Astrocyte (in vitro differentiated cells and primary cell): ENCODE data around the gene RAB37. TPM values are rescaled to one million over a fixed set of nuclear protein-coding genes. Genes with fewer than 3 reads are reported as not detected.

Experiments
- DNase-seq: peaks from one replicate; pipeline ENCODE4 v3.0.0-alpha.2; 2010; ENCODE audit warnings: low read depth
- FAIRE-seq: peaks from 2 replicates; lab custom pipeline; 2011; peaks lifted over from hg19 to GRCh38; lab: Jason Lieb, UNC
- H2AFZ ChIP-seq: 2 replicates; pipeline ENCODE4 v1.6.0; 2012; ENCODE audit warnings: low read depth, low read length, inconsistent platforms
- H3K27ac ChIP-seq: 2 replicates; pipeline ENCODE4 v1.5.1; 2011; ENCODE audit warnings: low read depth, low read length, inconsistent platforms
- H3K27me3 ChIP-seq: 2 replicates; pipeline ENCODE4 v1.6.0; 2011; ENCODE audit warnings: low read length, inconsistent platforms; ENCODE audit not compliant: insufficient read depth
- H3K36me3 ChIP-seq: 2 replicates; pipeline ENCODE4 v1.5.1; 2011; ENCODE audit warnings: low read length, inconsistent platforms; ENCODE audit not compliant: insufficient read depth
- H3K4me1 ChIP-seq: 2 replicates; pipeline ENCODE4 v1.5.1; 2011; ENCODE audit warnings: low read length, inconsistent platforms; ENCODE audit not compliant: insufficient read depth
- H3K4me2 ChIP-seq: 2 replicates; pipeline ENCODE4 v1.6.0; 2012; ENCODE audit warnings: low read length, inconsistent platforms
- H3K4me3 ChIP-seq: 2 replicates; pipeline ENCODE4 v1.5.1; 2011; ENCODE audit warnings: low read depth, mild to moderate bottlenecking, low read length, inconsistent platforms; ENCODE audit not compliant: insufficient read depth
- H3K79me2 ChIP-seq: 2 replicates; pipeline ENCODE4 v1.6.0; 2012; ENCODE audit warnings: mild to moderate bottlenecking, low read length, inconsistent platforms; ENCODE audit not compliant: insufficient read depth
- H3K9ac ChIP-seq: 2 replicates; pipeline ENCODE4 v1.6.0; 2012; ENCODE audit warnings: mild to moderate bottlenecking, low read length, inconsistent platforms
- H3K9me3 ChIP-seq: 2 replicates; pipeline ENCODE4 v1.5.1; 2012; ENCODE audit warnings: low read depth, mild to moderate bottlenecking, low read length, inconsistent platforms; ENCODE audit not compliant: insufficient read depth
- H4K20me1 ChIP-seq: 2 replicates; pipeline ENCODE4 v1.6.0; 2012; ENCODE audit warnings: low read length, inconsistent platforms; ENCODE audit not compliant: insufficient read depth
- H3K27ac Mint-ChIP-seq: one replicate; pipeline ENCODE4 v1.8.0; 2021; ENCODE audit warnings: mild to moderate bottlenecking, mixed read lengths; ENCODE audit not compliant: unreplicated experiment
- H3K27me3 Mint-ChIP-seq: one replicate; pipeline ENCODE4 v1.8.0; 2021; ENCODE audit warnings: low read depth, mixed read lengths; ENCODE audit not compliant: unreplicated experiment
- H3K36me3 Mint-ChIP-seq: one replicate; pipeline ENCODE4 v1.8.0; 2021; ENCODE audit warnings: low read depth, mixed read lengths; ENCODE audit not compliant: unreplicated experiment
- H3K4me1 Mint-ChIP-seq: one replicate; pipeline ENCODE4 v1.8.0; 2021; ENCODE audit warnings: low read depth, mixed read lengths; ENCODE audit not compliant: unreplicated experiment
- H3K4me3 Mint-ChIP-seq: one replicate; pipeline ENCODE4 v1.8.0; 2021; ENCODE audit warnings: mild to moderate bottlenecking, moderate library complexity, mixed read lengths; ENCODE audit not compliant: unreplicated experiment
- H3K9me3 Mint-ChIP-seq: one replicate; pipeline ENCODE4 v1.8.0; 2021; ENCODE audit warnings: mild to moderate bottlenecking, mixed read lengths; ENCODE audit not compliant: unreplicated experiment
- EZH2 ChIP-seq: IDR thresholded peaks from 2 replicates; pipeline ENCODE4 v1.6.1; 2012; ENCODE audit warnings: mild to moderate bottlenecking, low read length, inconsistent platforms; ENCODE audit not compliant: insufficient read depth
- total RNA-seq: library from RNA; stranded (reverse); gene quantifications from 2 replicates; pipeline ENCODE4 v1.2.1, GENCODE V29; 2021
- TF ChIP-seq, protein P1 (sequence below): IDR thresholded peaks from 2 replicates; pipeline ENCODE4 v1.5.1; 2011; ENCODE audit warnings: low read depth, mild to moderate bottlenecking, inconsistent platforms, low read length, moderate library complexity; ENCODE audit not compliant: insufficient read depth

RAB37 gene
- total RNA-seq, 1 donor from 2014 or later, result 0.77 TPM

- H3K79me2 ChIP-seq, result no peaks in the 10 kb centered on the region
- FAIRE-seq, result no peak
- no peak for TF ChIP-seq EZH2
- TF ChIP-seq, protein P1, sequence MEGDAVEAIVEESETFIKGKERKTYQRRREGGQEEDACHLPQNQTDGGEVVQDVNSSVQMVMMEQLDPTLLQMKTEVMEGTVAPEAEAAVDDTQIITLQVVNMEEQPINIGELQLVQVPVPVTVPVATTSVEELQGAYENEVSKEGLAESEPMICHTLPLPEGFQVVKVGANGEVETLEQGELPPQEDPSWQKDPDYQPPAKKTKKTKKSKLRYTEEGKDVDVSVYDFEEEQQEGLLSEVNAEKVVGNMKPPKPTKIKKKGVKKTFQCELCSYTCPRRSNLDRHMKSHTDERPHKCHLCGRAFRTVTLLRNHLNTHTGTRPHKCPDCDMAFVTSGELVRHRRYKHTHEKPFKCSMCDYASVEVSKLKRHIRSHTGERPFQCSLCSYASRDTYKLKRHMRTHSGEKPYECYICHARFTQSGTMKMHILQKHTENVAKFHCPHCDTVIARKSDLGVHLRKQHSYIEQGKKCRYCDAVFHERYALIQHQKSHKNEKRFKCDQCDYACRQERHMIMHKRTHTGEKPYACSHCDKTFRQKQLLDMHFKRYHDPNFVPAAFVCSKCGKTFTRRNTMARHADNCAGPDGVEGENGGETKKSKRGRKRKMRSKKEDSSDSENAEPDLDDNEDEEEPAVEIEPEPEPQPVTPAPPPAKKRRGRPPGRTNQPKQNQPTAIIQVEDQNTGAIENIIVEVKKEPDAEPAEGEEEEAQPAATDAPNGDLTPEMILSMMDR, result no peak
- no peak for DNase-seq
- no peaks in the 10 kb centered on the region for H3K9me3 Mint-ChIP-seq
- H3K27me3 ChIP-seq, result no peaks in the 10 kb centered on the region
- H3K9ac ChIP-seq, result no peak overlapping the region
- H3K4me2 ChIP-seq, result no peak overlapping the region
- H3K36me3 ChIP-seq, result peaks cover 21% of the 10 kb centered on the region
- peaks cover 15% of the 10 kb centered on the region for H3K4me1 ChIP-seq
- no peaks in the 10 kb centered on the region for H3K9me3 ChIP-seq
- H2AFZ ChIP-seq, result no peak overlapping the region
- H3K27ac ChIP-seq, result no peak overlapping the region
- no peak overlapping the region for H3K27ac Mint-ChIP-seq
- peaks cover 29% of the 10 kb centered on the region for H3K36me3 Mint-ChIP-seq
- H3K27me3 Mint-ChIP-seq, result no peaks in the 10 kb centered on the region
- peaks cover 43% of the 10 kb centered on the region for H4K20me1 ChIP-seq
- no peak overlapping the region for H3K4me3 Mint-ChIP-seq
- peaks cover 13% of the 10 kb centered on the region for H3K4me1 Mint-ChIP-seq
- no peak overlapping the region for H3K4me3 ChIP-seq
Observed at GRCh38 chr17:74795327-74796020, 58.4 kb downstream of the RAB37 start.

DNA sequence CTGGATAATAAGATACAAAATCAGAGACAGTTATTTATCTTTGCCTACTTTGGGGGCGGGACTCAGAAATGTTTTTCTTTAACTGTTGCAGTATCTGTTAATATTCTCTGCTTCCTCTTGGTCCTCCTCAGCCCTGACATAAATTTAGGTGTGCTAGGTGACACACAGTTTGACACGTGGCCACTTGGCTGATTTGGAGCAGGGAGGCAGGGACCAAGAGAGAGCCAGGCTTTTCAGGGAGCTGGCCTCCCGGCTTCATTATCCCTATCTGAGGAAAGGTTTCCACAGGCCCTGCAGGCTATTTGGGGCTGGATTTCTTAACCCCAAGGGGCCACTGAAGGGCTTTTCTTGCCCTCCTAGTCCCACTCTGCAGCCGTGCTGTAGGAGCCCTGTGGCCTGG lies 59.2 kb downstream of the RAB37 start:
- TF ChIP-seq, protein P1, result no peak
- no peak for TF ChIP-seq EZH2
- Mint-ChIP-seq H3K36me3 (peaks cover 27% of the 10 kb centered on the region), H3K4me1 (peaks cover 13% of the 10 kb centered on the region), H3K9me3 (no peaks in the 10 kb centered on the region), H3K27me3 (no peaks in the 10 kb centered on the region), H3K27ac (no peak overlapping the region), H3K4me3 (no peak overlapping the region)
- H2AFZ ChIP-seq, result no peak overlapping the region
- no peaks in the 10 kb centered on the region for H3K27me3 ChIP-seq
- DNase-seq (no peak), FAIRE-seq (no peak)
- peaks cover 18% of the 10 kb centered on the region for H3K36me3 ChIP-seq
- peaks cover 15% of the 10 kb centered on the region for H3K4me1 ChIP-seq
- peaks cover 38% of the 10 kb centered on the region for H4K20me1 ChIP-seq
- H3K4me2 ChIP-seq, result no peak overlapping the region
- no peaks in the 10 kb centered on the region for H3K9me3 ChIP-seq
- no peak overlapping the region for H3K9ac ChIP-seq
- no peak overlapping the region for H3K4me3 ChIP-seq
- no peak overlapping the region for H3K27ac ChIP-seq
- H3K79me2 ChIP-seq, result no peaks in the 10 kb centered on the region

DNA sequence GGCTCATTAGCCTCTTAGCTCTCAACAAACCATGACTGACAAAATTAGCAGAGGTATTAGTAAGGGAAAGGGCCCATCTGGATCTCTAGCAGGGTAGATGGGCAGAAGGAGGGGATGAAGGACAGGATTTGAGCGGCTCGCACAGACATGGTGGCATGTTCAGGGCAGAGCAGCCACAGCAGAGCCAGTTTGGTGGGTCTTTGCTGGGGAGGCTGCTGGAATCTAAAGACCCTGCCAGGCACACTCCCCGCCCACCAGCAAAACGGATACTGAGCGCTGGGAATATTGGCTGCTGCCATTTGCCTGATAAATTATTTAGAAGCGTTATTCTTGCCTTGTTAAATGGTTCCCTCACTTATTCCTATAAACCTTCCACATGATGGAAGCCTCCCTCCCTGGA lies 59.8 kb downstream of the RAB37 start:
- Histone ChIP-seq H3K9ac (no peak overlapping the region), H3K27me3 (no peaks in the 10 kb centered on the region), H4K20me1 (peaks cover 33% of the 10 kb centered on the region), H2AFZ (no peak overlapping the region), H3K4me3 (no peak overlapping the region), H3K4me2 (no peak overlapping the region), H3K4me1 (peaks cover 15% of the 10 kb centered on the region), H3K36me3 (peaks cover 21% of the 10 kb centered on the region), H3K9me3 (no peaks in the 10 kb centered on the region), H3K79me2 (no peaks in the 10 kb centered on the region), H3K27ac (no peak overlapping the region)
- H3K27me3 Mint-ChIP-seq, result no peaks in the 10 kb centered on the region
- peak overlapping the region; percentile 8 for H3K27ac Mint-ChIP-seq
- no peaks in the 10 kb centered on the region for H3K9me3 Mint-ChIP-seq
- peaks cover 13% of the 10 kb centered on the region for H3K4me1 Mint-ChIP-seq
- TF ChIP-seq EZH2, result no peak
- TF ChIP-seq, protein P1, result no peak
- H3K36me3 Mint-ChIP-seq, result peaks cover 31% of the 10 kb centered on the region
- no peak for FAIRE-seq
- H3K4me3 Mint-ChIP-seq, result no peak overlapping the region
- no peak for DNase-seq
